ENCODE results near the gene MRPL23. TPM values are rescaled to one million over a fixed set of nuclear protein-coding genes. Genes with fewer than 3 reads are reported as not detected.

The MRPL23 gene
- total and polyA plus RNA-seq, 2 of the 8 experiments (the other 6 are each of a cell fraction or from before 2014, with no cell fraction given): 86.4 to 244 TPM

- Histone ChIP-seq H4K8ac (ENCODE audit: extremely low read depth, insufficient read depth, low read length) (no peak overlapping the region), H3K79me2 (ENCODE audit: control insufficient read depth in 1 of 2, insufficient read depth in 2 of 2, low read length in 2 of 2) (no peaks in the 10 kb centered on the region), H3K18ac (ENCODE audit: extremely low read depth, low read length) (no peak overlapping the region), H3K56ac (replicated peaks; ENCODE audit: insufficient read length, low read depth, low read length) (no peak overlapping the region), H2BK120ac (replicated peaks; ENCODE audit: low read depth, low read length) (no peak overlapping the region), H3K9me3 (ENCODE audit: insufficient read depth in 2 of 2, low read depth in 1 of 2, low read length in 1 of 2) (no peaks in the 10 kb centered on the region), H2AK5ac (ENCODE audit: low read depth, low read length) (no peak overlapping the region), H3K36me3 (ENCODE audit: control insufficient read depth in 2 of 4, insufficient read depth in 4 of 4, low read length in 3 of 4) (no peaks in the 10 kb centered on the region), H2BK12ac (ENCODE audit: low read depth, low read length) (no peak overlapping the region), H3K4me1 (replicated peaks in 1 of 4; ENCODE audit: control insufficient read depth in 3 of 4, insufficient read depth in 4 of 4, low read length in 3 of 4) (no peaks in the 10 kb centered on the region), H3K4ac (replicated peaks; ENCODE audit: insufficient read length, low read depth, low read length) (no peak overlapping the region), H3K79me1 (ENCODE audit: low read depth, low read length) (no peaks in the 10 kb centered on the region), H4K5ac (ENCODE audit: insufficient read length, low read depth, low read length) (no peak overlapping the region), H2BK20ac (ENCODE audit: low read length) (no peak overlapping the region), H4K91ac (replicated peaks; ENCODE audit: insufficient read length, low read length) (no peak overlapping the region), H3K9ac (replicated peaks in 1 of 4; ENCODE audit: extremely low read depth in 1 of 4, low read depth in 3 of 4, low read length in 3 of 4) (no peak overlapping the region), H3K27me3 (replicated peaks in 1 of 4; ENCODE audit: control insufficient read depth in 3 of 4, extremely low read depth in 1 of 4, insufficient read depth in 3 of 4, low read length in 3 of 4) (no peaks in the 10 kb centered on the region), H3K4me3 (ENCODE audit: extremely low read depth in 1 of 4, insufficient read depth in 2 of 4, low read depth in 3 of 4, low read length in 4 of 4) (no peak overlapping the region), H3K23me2 (ENCODE audit: low read depth, low read length) (no peaks in the 10 kb centered on the region), H2BK5ac (ENCODE audit: low read depth, low read length) (no peak overlapping the region), H3K4me2 (ENCODE audit: insufficient read depth in 1 of 2, low read depth in 2 of 2, low read length in 2 of 2) (no peak overlapping the region), H3K23ac (ENCODE audit: insufficient read length) (no peak overlapping the region), H3K14ac (ENCODE audit: insufficient read length) (no peak overlapping the region), H3K27ac (ENCODE audit: low read depth, low read length) (no peak overlapping the region), H2BK15ac (ENCODE audit: low read length) (no peak overlapping the region), H2AFZ (ENCODE audit: low read length) (no peak overlapping the region), H4K20me1 (replicated peaks in 1 of 2; ENCODE audit: control insufficient read depth in 1 of 2, insufficient read depth in 2 of 2, low read length in 2 of 2) (no peaks in the 10 kb centered on the region)
- FAIRE-seq: no peak
- no peak for DNase-seq (ENCODE audit: low read depth in 1 of 2, low spot score in 2 of 2)
- no CpG with 5 or more reads among the region's 23 CpGs for WGBS, 2 experiments (ENCODE audit: extremely low coverage in 1 of 2, insufficient coverage in 1 of 2, insufficient read length in 1 of 2, insufficient replicate concordance in 2 of 2, low coverage in 1 of 2, low lambda C conversion rate in 2 of 2, missing lambda C conversion rate in 1 of 2)
- ChIA-PET POLR2A (ENCODE audit: partially characterized antibody) (no interaction called here), CTCF (ENCODE audit: partially characterized antibody) (interaction anchor here (0.6 to 6.6 kb wide), 14 partner anchors 11 to 824 kb away, joined by 3 to 100 read pairs (median 3); partner anchors contain the start of gene H19)
- no peak for TF ChIP-seq JUN (IDR thresholded peaks at IDR 0.05; ENCODE audit: low read depth, low read length)
- no peak for TF ChIP-seq TAF1 (IDR thresholded peaks at IDR 0.05; ENCODE audit: low read depth, low read length)
- TF ChIP-seq MAX (IDR thresholded peaks at IDR 0.05): no peak
- no peak for TF ChIP-seq POU5F1 (IDR thresholded peaks at IDR 0.05; ENCODE audit: low read depth, low read length)
- no peak for TF ChIP-seq ATF2 (IDR thresholded peaks at IDR 0.05; ENCODE audit: low read length)
- TF ChIP-seq EGR1 (IDR thresholded peaks at IDR 0.05; ENCODE audit: borderline replicate concordance, low read depth, low read length): no peak
- TF ChIP-seq SRF (IDR thresholded peaks at IDR 0.05; ENCODE audit: low read depth, low read length): no peak
- TF ChIP-seq EZH2 (IDR thresholded peaks at IDR 0.05; ENCODE audit: low read depth, low read length, severe bottlenecking): no peak
- no peak for TF ChIP-seq KDM1A (IDR thresholded peaks at IDR 0.05; ENCODE audit: borderline replicate concordance, low read length)
- no peak for TF ChIP-seq NANOG (IDR thresholded peaks at IDR 0.05; ENCODE audit: insufficient read depth, low read depth, low read length, poor library complexity, severe bottlenecking)
- TF ChIP-seq ZNF274 (IDR thresholded peaks at IDR 0.05; ENCODE audit: borderline replicate concordance, extremely low read depth, low read length): no peak
Observed at GRCh38 chr11:1969776-1970175, 22.6 kb downstream of the MRPL23 start.

Data from H1 (cell line).